Sigmoid colon (tissue), 4 donors: Measurements from ENCODE around the gene DDB1.

Experiments used
- POLR2A ChIP-seq, 2 donors: fragments of 450-650 bp; IDR thresholded peaks; one replicate each; pipeline ENCODE4 v1.6.1; 2016; ENCODE audit warnings: antibody characterized with exemption in 2 of 2, mild to moderate bottlenecking in 2 of 2, moderate library complexity in 2 of 2
- POLR2AphosphoS5 ChIP-seq, 4 donors: sonication (generic); formaldehyde crosslinking; IDR thresholded peaks; one replicate each; pipeline ENCODE4 v1.6.1; 2017; ENCODE audit warnings: antibody characterized with exemption in 4 of 4
- TF ChIP-seq, protein P1 (sequence below), 4 experiments: fragments of 450-650 bp in 3 of 4; fragments of 200-600 bp in 1 of 4; IDR thresholded peaks; one replicate each; pipeline ENCODE4 v1.5.1; 2016 to 2019; ENCODE audit warnings: antibody characterized with exemption in 4 of 4, mild to moderate bottlenecking in 3 of 4, moderate library complexity in 2 of 4

DNA sequence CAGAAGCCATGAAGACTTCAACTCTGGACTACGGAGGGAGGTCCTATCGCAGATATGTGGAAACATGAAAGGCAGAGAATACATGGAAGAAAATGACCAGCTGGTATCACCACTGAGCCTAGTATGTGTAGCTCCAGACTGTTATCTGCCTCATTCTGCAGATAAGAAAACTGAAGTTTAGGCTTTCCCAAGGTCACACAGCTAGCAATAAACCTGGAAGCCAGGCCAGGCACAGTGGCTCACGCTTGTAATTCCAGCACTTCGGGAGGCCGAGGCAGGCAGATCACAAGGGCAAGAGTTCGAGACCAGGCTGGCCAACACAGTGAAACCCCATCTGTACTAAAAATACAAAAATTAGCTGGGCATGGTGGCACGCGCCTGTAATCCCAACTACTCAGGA is 22.2 kb downstream of the DDB1 start:
- TF ChIP-seq POLR2A (IDR thresholded peaks at IDR 0.05) (no peak), POLR2AphosphoS5 (IDR thresholded peaks at IDR 0.05) (no peak)
- TF ChIP-seq, protein P1, sequence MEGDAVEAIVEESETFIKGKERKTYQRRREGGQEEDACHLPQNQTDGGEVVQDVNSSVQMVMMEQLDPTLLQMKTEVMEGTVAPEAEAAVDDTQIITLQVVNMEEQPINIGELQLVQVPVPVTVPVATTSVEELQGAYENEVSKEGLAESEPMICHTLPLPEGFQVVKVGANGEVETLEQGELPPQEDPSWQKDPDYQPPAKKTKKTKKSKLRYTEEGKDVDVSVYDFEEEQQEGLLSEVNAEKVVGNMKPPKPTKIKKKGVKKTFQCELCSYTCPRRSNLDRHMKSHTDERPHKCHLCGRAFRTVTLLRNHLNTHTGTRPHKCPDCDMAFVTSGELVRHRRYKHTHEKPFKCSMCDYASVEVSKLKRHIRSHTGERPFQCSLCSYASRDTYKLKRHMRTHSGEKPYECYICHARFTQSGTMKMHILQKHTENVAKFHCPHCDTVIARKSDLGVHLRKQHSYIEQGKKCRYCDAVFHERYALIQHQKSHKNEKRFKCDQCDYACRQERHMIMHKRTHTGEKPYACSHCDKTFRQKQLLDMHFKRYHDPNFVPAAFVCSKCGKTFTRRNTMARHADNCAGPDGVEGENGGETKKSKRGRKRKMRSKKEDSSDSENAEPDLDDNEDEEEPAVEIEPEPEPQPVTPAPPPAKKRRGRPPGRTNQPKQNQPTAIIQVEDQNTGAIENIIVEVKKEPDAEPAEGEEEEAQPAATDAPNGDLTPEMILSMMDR (IDR thresholded peaks at IDR 0.05), result no peak
